Colon (tissue), 2 donors: ENCODE results near the gene SYCE3.

Experiments used
- FAIRE-seq: peaks from 2 replicates; lab custom pipeline; 2012; peaks lifted over from hg19 to GRCh38; lab: Jason Lieb, UNC
- donor health status: control.
- donor health status: control.

The SYCE3 gene

GRCh38 chr22:50600538-50600937 lies 37.8 kb upstream of the SYCE3 start, which contains the start of gene MAPK8IP2:
MAPK8IP2 (plus strand) TSS chr22:50600793; CDS start chr22:50600819, 26 bp downstream.
- no peak for FAIRE-seq

- no peak for FAIRE-seq
Observed at GRCh38 chr22:50599816-50600455, 37.2 kb upstream of the SYCE3 start.

GRCh38 chr22:50597097-50597496 lies 34.4 kb upstream of the SYCE3 start:
- no peak for FAIRE-seq

GRCh38 chr22:50595189-50595588 lies 32.5 kb upstream of the SYCE3 start:
- no peak for FAIRE-seq

- no peak for FAIRE-seq
Observed at GRCh38 chr22:50587407-50587806, 24.7 kb upstream of the SYCE3 start.

GRCh38 chr22:50586416-50586815 lies 23.7 kb upstream of the SYCE3 start:
- FAIRE-seq = no peak

GRCh38 chr22:50585781-50586180 lies 23.1 kb upstream of the SYCE3 start:
- no peak for FAIRE-seq

- no peak for FAIRE-seq
Observed at GRCh38 chr22:50585238-50585637, 22.5 kb upstream of the SYCE3 start.

GRCh38 chr22:50584106-50585096 lies 21.7 kb upstream of the SYCE3 start:
- FAIRE-seq = no peak

- no peak for FAIRE-seq
Observed at GRCh38 chr22:50583294-50583861, 20.7 kb upstream of the SYCE3 start.

GRCh38 chr22:50582493-50583293 lies 20.0 kb upstream of the SYCE3 start, which contains the start of gene CHKB:
CHKB (minus strand) TSS chr22:50582849; CDS start chr22:50582781, 68 bp downstream.
- FAIRE-seq = peak; percentile 96

- no peak for FAIRE-seq
Observed at GRCh38 chr22:50581950-50582492, 19.3 kb upstream of the SYCE3 start.

- FAIRE-seq = no peak
Observed at GRCh38 chr22:50581031-50581949, 18.6 kb upstream of the SYCE3 start.

GRCh38 chr22:50579752-50580151 lies 17.0 kb upstream of the SYCE3 start:
- FAIRE-seq = no peak

GRCh38 chr22:50578776-50579310 lies 16.1 kb upstream of the SYCE3 start:
- FAIRE-seq = no peak

GRCh38 chr22:50577987-50578775 lies 15.5 kb upstream of the SYCE3 start, which contains the start of gene CPT1B:
CPT1B (minus strand) TSS chr22:50578427; CDS start chr22:50577915, 512 bp downstream.
- FAIRE-seq = no peak

- FAIRE-seq = no peak
Observed at GRCh38 chr22:50577697-50577986, 14.9 kb upstream of the SYCE3 start.

GRCh38 chr22:50576806-50577696 lies 14.3 kb upstream of the SYCE3 start:
- no peak for FAIRE-seq
